CD4-positive, alpha-beta T cell treated with Interleukin-21 for 1 hour (primary cell): ENCODE results near the gene DDX49.
"Not testable (repeated sequence)": the region's sequence is repeated elsewhere in the genome, so short reads cannot be mapped to it uniquely, and the experiment has no call there.

Experiments used
- DNase-seq: peaks from one replicate; pipeline ENCODE4 v3.0.0-alpha.2; 2020

The DDX49 gene

GRCh38 chr19:18946335-18946734, 26.8 kb downstream of the DDX49 start:
- DNase-seq: no peak

DNA sequence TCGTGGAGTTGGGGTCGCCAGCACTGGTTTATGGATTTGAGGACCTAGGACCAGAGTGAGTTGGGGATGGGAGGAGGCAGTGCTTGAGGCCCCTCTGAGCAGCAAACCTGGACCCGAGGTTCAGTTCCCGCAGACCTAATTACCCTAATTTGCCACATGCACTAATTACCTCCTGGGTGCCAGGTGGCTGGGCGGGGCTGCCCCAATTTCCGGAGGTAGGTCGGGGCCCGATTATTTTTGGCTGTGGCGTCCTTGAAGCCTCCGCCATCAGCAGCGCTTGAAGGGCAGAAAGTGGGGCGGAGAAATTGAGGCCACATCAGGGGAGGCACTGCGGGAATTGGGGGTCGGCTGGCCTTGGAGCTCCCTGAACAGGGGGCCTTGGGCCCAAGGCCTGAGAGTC, 27.4 kb downstream of the DDX49 start:
- peak; percentile 12 for DNase-seq

DNA sequence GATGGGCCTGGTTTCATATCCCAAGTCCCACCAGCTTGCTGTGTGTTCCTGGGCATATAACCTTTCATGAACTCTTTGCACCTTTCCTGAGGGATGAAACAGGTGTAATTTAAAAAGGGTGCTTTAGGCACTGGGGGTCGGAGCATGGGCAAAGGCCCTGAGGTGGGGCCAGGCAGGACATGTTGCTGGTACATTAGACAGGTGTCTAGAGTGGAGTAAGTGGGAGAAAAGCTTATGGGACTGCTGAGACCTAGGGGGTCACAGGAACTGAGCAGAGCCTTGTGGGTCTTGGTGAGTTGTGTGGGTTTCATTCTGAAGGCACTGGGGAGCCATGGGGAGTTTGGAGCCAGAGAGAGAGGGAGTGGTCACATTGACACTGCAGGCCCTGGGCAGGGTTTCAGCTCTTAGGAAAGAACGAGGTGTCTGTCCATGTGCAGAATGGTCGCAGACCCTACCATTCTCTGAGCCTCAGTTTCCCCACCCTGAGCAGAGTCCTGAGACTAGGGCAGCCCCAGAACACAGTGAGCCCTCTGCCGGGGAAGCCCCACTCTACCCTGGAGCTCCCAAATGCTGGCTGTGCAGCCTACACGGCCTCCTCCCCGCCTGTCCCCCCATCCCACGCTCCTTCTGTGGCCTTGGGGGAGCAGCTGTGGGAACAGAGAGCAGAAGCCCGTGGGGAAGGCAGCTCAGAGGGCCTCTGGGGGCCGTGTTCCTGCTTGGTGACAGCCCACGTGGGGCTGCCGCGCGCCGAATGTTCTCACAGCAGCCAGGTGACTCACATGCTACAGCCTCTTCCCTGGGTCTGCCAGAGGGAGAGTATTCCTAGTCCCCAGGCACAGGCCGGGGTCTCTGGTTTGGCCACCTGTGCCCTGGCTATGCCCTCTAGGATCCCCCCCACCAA, 28.8 kb downstream of the DDX49 start:
- DNase-seq: no peak

DNA sequence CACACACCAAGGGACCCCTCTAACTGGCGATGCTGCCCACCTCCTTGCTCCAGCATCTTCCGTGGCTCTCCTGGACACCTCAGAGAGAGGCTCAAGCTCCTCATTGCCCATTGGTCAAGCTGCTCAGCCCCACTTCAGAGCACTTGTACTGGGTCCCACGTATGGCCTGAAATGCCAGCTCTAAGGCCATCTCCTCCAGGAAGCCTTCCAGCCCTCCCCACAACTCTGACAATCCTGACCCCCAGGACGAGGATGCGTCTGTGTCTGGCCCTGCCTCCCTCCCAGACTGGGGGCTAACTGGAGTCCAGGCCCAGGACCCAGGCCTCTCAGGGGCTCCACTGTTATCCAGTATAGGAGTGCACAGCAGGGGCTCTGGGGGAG, 29.5 kb downstream of the DDX49 start:
- DNase-seq: no peak

DNA sequence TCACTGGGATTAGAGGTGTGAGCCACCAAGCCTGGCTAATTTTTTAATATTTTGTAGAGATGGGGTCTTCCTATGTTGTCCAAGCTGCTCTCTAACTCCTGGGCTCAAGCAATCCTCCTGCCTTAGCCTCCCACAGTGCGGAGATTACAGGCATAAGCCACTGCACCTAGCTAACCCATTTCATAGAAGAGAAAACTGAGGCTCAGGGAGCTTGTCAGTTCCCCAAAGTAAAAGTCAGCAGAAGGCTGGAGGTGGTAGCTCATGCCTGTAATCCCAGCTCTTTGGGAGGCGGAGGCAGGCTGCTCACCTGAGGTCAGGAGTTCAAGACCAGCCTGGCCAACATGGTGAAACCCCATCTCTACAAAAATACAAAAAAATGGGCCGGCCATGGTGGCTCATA, 30.3 kb downstream of the DDX49 start:
- no peak for DNase-seq

GRCh38 chr19:18951721-18952281, 32.3 kb downstream of the DDX49 start:
- DNase-seq: no peak

GRCh38 chr19:18952364-18953003, 33.0 kb downstream of the DDX49 start:
- DNase-seq: not testable (repeated sequence)

GRCh38 chr19:18954094-18954493, 34.6 kb downstream of the DDX49 start:
- DNase-seq: no peak

DNA sequence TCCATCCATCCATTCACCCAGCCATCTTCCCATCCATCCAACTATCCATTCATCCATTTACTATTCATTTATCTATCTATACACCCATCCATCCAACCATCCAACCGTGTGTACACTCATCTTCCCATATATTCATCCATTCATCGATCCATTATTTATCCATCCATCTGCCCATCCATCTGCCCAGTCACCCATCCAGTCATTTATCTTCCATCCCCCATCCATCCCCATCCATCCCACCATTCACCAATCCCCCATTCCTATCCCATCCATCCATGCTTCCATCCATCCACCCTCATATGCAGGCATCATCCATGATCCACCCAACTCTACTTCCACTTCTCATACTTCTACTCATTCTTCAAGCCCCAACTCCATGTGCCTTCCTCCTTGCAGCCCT, 35.5 kb downstream of the DDX49 start:
- no peak for DNase-seq

GRCh38 chr19:18960370-18960769, 40.9 kb downstream of the DDX49 start:
- no peak for DNase-seq

DNA sequence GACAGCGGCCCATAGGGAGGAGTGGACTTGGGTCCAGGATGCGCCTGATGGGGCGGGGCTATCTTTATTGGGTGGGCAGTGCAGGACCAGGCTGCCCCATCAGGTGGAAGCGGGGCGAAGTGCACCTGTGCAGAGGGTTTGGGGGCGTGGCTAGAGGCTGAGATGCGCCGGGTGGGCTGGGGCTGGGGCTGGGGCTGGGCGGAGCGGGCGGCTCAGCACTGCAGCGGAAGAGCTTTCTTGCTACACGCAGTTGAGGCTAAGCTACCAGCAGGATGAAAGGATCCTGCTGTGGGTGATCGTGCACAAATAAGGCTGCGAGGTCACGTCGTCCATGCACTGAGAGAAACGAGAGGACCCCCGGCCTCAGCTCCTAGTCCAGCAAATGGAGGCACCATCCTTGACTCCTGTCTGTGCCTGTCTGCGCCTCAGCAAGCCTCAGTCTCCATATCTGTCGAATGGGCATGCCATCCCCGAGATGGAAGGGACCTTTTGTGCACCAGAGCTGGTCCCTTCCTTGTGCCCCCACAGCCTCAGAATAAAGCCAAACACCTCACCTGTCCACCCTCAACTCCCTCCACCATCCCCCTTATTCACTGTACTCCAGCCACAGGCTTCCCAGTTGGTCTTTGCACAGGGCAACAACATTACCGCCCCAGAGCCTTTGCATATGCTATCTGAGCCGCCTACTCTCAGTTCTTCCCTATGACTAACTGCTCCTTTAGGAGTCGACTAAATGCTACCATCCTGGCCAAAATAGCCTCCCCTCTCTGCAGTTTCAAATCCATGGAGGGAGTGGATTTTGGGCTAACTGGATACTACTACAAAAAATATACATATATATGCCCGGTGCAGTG, 42.5 kb downstream of the DDX49 start:
- no peak for DNase-seq

DNA sequence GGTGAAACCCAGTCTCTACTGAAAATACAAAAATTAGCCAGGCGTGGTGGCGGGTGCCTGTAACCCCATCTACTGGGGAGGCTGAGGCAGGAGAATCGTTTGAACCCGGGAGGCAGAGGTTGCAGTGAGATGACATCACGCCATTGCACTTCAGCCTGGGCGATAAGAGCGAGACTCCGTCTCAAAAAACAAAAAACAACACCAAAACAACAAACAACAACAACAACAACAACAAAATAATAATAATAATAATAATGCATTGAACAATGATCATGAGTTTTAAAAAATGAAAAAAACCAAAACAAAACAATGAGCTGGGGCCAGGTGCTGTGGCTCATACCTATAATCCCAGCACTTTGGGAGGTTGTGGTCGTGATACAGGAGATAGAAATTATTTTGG, 44.6 kb downstream of the DDX49 start:
- no peak for DNase-seq

- no peak for DNase-seq
Observed at GRCh38 chr19:18966307-18966706, 46.8 kb downstream of the DDX49 start.

GRCh38 chr19:18967358-18968146, 48.0 kb downstream of the DDX49 start:
- DNase-seq: no peak

- DNase-seq: no peak
Observed at GRCh38 chr19:18969931-18970659, 50.6 kb downstream of the DDX49 start.

DNA sequence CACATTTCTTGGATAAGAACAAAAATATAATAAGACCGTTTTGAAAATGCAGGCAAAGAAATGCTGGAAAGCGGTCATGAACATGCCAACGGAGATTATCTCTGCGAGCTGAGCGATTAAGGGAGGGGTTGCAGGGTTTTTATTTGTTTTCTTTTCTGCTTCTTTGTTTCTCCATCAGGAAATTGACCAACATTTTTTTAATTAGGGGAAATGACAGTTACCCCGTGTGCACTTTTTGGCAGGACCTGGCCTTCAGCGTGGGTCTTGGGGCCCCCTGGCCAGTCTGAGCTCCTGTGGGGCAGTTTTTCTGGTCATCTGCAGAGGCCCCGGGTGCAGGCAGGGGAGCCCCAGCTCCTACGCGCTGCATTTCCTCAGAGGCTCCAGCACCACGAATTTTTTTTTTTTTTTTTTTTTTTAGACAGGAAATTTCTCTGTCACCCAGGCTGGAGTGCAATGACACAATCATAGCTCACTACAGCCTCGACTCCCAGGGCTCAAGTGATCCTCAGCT, 52.8 kb downstream of the DDX49 start:
- no peak for DNase-seq

DNA sequence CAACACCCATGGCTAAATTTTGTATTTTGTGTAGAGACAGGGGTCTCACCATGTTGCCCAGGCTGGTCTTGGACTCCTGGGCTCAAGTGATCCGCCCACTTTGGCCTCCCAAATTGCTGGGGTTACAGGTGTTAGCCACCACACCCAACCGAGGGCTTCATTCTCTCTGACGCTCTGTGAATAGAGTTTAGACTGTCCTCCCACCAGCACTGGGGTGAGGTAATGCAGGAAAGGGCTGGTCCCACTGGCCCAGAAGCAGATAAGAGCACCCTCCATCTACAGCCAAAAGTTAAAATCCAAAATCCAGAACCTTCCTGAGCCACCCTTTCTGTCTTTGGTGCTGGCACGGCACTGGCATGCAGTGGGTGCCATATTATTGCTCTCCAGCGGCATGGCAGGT, 53.3 kb downstream of the DDX49 start:
- no peak for DNase-seq

DNA sequence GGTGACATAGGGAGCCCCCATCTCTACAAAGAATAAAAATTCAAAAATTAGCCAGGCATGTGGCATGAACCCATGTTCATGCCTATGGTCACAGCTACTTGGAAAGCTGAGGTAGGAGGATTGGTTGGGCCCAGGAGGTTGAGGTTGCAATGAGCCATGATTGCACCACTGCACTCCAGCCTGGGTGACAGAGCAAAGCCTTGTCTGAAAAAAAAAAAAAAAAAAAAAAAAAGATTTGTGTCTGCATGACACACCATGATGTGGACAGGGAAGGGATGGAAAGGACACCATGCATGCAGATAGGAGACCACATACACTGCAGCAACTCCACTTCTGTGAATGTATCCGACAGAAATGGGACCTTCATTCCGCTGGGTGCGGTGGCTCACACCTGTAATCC, 55.5 kb downstream of the DDX49 start:
- DNase-seq: no peak

GRCh38 chr19:18975869-18976268, 56.4 kb downstream of the DDX49 start:
- no peak for DNase-seq
